Measurements from ENCODE around the gene SCNN1A. TPM values are rescaled to one million over a fixed set of nuclear protein-coding genes. Genes with fewer than 3 reads are reported as not detected.

SCNN1A gene
- total RNA-seq, 1 donor from 2014 or later, result 55.2 TPM

DNA sequence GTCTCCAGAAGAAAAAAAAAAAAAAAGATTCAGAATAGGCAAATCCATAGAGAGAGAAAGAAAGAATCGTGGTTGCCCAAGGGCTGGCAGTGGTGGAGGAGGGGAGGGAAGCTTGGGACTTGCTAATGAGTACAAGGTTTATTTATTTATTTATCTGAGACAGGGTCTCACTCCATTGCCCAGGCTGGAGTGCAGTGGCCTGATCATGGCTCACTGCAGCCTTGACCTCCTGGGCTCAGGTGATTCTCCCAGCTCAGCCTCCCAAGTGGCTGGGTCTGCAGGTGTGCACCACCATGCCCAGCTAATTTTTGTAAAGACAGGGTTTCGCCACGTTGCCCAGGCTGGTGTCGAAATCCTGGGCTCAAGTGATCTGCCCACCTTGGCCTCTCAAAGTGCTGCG, 23.7 kb downstream of the SCNN1A start:
- DNase-seq (ENCODE audit: extremely low spot score in 2 of 2), result no peak
- TF ChIP-seq, protein P1, sequence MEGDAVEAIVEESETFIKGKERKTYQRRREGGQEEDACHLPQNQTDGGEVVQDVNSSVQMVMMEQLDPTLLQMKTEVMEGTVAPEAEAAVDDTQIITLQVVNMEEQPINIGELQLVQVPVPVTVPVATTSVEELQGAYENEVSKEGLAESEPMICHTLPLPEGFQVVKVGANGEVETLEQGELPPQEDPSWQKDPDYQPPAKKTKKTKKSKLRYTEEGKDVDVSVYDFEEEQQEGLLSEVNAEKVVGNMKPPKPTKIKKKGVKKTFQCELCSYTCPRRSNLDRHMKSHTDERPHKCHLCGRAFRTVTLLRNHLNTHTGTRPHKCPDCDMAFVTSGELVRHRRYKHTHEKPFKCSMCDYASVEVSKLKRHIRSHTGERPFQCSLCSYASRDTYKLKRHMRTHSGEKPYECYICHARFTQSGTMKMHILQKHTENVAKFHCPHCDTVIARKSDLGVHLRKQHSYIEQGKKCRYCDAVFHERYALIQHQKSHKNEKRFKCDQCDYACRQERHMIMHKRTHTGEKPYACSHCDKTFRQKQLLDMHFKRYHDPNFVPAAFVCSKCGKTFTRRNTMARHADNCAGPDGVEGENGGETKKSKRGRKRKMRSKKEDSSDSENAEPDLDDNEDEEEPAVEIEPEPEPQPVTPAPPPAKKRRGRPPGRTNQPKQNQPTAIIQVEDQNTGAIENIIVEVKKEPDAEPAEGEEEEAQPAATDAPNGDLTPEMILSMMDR (IDR thresholded peaks at IDR 0.05), result no peak
- TF ChIP-seq POLR2A (IDR thresholded peaks at IDR 0.05), result no peak
- no peak for TF ChIP-seq POLR2AphosphoS5 (IDR thresholded peaks at IDR 0.05; ENCODE audit: insufficient read depth in 1 of 2, low read depth in 1 of 2)
- H3K27ac ChIP-seq, result no peak overlapping the region

GRCh38 chr12:6347367-6348338, 27.7 kb downstream of the SCNN1A start:
- TF ChIP-seq, protein P1 (IDR thresholded peaks at IDR 0.05), result no peak
- peak; percentile 49 to 63 for TF ChIP-seq POLR2AphosphoS5 (IDR thresholded peaks at IDR 0.05; ENCODE audit: insufficient read depth in 1 of 2, low read depth in 1 of 2)
- no peak for TF ChIP-seq POLR2A (IDR thresholded peaks at IDR 0.05)
- no peaks in the 10 kb centered on the region for H3K36me3 ChIP-seq
- DNase-seq (ENCODE audit: extremely low spot score in 2 of 2), result peak in 1 of 2 donors; percentile 92
- peak overlapping the region; percentile 11 to 31 for H3K4me3 ChIP-seq
- H3K9me3 ChIP-seq, result no peaks in the 10 kb centered on the region
- H3K27ac ChIP-seq, result peak overlapping the region; percentile 99
- H3K27me3 ChIP-seq, result no peaks in the 10 kb centered on the region
- intact Hi-C loops (cut with DNase I), result no loop called here
- H3K4me1 ChIP-seq, result peaks cover 65% of the 10 kb centered on the region

More for the DNA sequence above, 23.7 kb downstream of the SCNN1A start:
- Histone ChIP-seq H3K4me3 (no peak overlapping the region), H3K27me3 (no peaks in the 10 kb centered on the region), H3K9me3 (no peaks in the 10 kb centered on the region), H3K4me1 (peaks cover 26% of the 10 kb centered on the region), H3K36me3 (no peaks in the 10 kb centered on the region)
- intact Hi-C loops (cut with DNase I), result no loop called here

DNA sequence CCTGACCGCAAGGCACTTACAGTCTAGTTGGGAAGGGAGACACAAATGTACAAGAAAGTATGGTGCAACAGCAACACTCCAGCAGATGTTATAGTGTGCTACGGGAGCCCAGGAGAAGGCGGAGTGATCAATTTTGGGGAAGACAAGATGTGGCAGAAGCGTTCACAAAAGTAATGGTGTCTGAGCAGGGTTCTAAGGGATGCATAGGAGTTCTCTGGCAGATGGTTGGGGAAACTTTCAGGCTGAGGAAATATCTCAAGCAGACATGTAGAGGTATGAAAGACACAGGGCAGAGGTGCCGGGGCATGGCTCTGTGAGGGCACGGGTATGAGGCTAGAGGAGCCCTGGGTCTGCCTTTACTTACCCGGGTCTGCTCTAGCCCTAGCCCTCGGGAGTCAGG, 28.4 kb downstream of the SCNN1A start:
- Histone ChIP-seq H3K27ac (peak overlapping the region; percentile 99), H3K36me3 (no peaks in the 10 kb centered on the region), H3K4me3 (peak overlapping the region in 1 of 2 donors; percentile 31), H3K4me1 (peaks cover 72% of the 10 kb centered on the region), H3K9me3 (no peaks in the 10 kb centered on the region), H3K27me3 (no peaks in the 10 kb centered on the region)
- DNase-seq (ENCODE audit: extremely low spot score in 2 of 2), result no peak
- intact Hi-C loops (cut with DNase I), result no loop called here
- TF ChIP-seq, protein P1 (IDR thresholded peaks at IDR 0.05), result no peak
- TF ChIP-seq POLR2A (IDR thresholded peaks at IDR 0.05) (no peak), POLR2AphosphoS5 (IDR thresholded peaks at IDR 0.05; ENCODE audit: insufficient read depth in 1 of 2, low read depth in 1 of 2) (no peak)

- DNase-seq (ENCODE audit: extremely low spot score in 2 of 2), result peak in 1 of 2 donors; percentile 86
- H3K9me3 ChIP-seq, result no peaks in the 10 kb centered on the region
- H3K27ac ChIP-seq, result peak overlapping the region; percentile 99
- no peak overlapping the region for H3K4me3 ChIP-seq
- intact Hi-C loops (cut with DNase I), result no loop called here
- H3K36me3 ChIP-seq, result no peaks in the 10 kb centered on the region
- H3K27me3 ChIP-seq, result no peaks in the 10 kb centered on the region
- H3K4me1 ChIP-seq, result peaks cover 72% of the 10 kb centered on the region
- TF ChIP-seq POLR2A (IDR thresholded peaks at IDR 0.05) (no peak), POLR2AphosphoS5 (IDR thresholded peaks at IDR 0.05; ENCODE audit: insufficient read depth in 1 of 2, low read depth in 1 of 2) (no peak)
- TF ChIP-seq, protein P1 (IDR thresholded peaks at IDR 0.05), result no peak
These were observed 29.0 kb downstream of the SCNN1A start for GRCh38 chr12:6346235-6346832.
